Measurements from ENCODE around the gene SNX22.

Gene SNX22

DNA sequence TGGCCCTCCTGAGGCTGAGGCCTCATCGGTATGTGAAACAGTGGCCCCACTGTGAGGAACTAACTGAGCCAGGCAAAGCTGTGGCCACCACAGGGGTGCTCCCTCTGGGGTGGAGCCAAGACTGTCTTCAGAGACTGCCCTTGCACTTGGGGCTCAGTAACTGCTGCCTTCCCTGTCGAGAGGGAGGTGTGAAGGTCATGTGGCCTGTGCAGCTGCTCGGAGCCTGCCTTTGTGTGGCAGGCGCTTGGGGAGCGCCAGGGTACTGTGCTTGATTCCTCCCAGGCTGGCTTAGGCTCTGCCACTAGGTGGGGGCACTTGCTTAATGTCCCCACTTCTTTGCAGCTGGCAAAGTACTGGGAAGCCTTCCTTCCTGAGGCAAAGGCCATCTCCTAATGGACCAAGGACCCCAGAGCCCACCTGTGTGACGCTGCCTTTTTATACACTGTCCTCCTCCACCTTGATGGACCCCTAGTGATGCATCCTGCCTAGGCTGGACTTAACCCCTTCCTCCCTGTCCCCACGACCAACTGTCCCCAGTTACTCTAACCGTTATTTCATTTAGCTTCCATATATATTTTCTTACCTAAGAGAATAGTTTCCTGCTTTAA is 14.2 kb upstream of the SNX22 start:
- TF ChIP-seq ZFP3 (CRISPR knock-in tag; IDR thresholded peaks at IDR 0.05) (no peak), ZC3H10 (CRISPR knock-in tag; IDR thresholded peaks at IDR 0.05) (no peak), TCF4 (CRISPR knock-in tag; IDR thresholded peaks at IDR 0.05; ENCODE audit: borderline replicate concordance) (no peak), OSR1 (CRISPR knock-in tag; IDR thresholded peaks at IDR 0.05) (no peak), ZFP30 (CRISPR knock-in tag; IDR thresholded peaks at IDR 0.05) (no peak), CSDC2 (CRISPR knock-in tag; IDR thresholded peaks at IDR 0.05) (no peak), SNAI2 (CRISPR knock-in tag; IDR thresholded peaks at IDR 0.05) (no peak), ZNF70 (CRISPR knock-in tag; IDR thresholded peaks at IDR 0.05) (no peak), GLIS3 (CRISPR knock-in tag; IDR thresholded peaks at IDR 0.05) (no peak), ZNF565 (CRISPR knock-in tag; conservative IDR thresholded peaks at IDR 0.05; ENCODE audit: low read depth) (no peak), PPARA (CRISPR knock-in tag; IDR thresholded peaks at IDR 0.05; ENCODE audit: borderline replicate concordance) (no peak), ESRRG (CRISPR knock-in tag; IDR thresholded peaks at IDR 0.05) (no peak), ZNF8 (CRISPR knock-in tag; IDR thresholded peaks at IDR 0.05) (no peak), ISL1 (CRISPR knock-in tag; IDR thresholded peaks at IDR 0.05) (no peak), TOX (CRISPR knock-in tag; IDR thresholded peaks at IDR 0.05; ENCODE audit: borderline replicate concordance) (no peak), RARB (CRISPR knock-in tag; IDR thresholded peaks at IDR 0.05) (no peak)
- TF ChIP-seq, protein P1, sequence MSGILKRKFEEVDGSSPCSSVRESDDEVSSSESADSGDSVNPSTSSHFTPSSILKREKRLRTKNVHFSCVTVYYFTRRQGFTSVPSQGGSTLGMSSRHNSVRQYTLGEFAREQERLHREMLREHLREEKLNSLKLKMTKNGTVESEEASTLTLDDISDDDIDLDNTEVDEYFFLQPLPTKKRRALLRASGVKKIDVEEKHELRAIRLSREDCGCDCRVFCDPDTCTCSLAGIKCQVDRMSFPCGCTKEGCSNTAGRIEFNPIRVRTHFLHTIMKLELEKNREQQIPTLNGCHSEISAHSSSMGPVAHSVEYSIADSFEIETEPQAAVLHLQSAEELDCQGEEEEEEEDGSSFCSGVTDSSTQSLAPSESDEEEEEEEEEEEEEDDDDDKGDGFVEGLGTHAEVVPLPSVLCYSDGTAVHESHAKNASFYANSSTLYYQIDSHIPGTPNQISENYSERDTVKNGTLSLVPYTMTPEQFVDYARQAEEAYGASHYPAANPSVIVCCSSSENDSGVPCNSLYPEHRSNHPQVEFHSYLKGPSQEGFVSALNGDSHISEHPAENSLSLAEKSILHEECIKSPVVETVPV (CRISPR knock-in tag; IDR thresholded peaks at IDR 0.05), result no peak
- TF ChIP-seq, protein P2, sequence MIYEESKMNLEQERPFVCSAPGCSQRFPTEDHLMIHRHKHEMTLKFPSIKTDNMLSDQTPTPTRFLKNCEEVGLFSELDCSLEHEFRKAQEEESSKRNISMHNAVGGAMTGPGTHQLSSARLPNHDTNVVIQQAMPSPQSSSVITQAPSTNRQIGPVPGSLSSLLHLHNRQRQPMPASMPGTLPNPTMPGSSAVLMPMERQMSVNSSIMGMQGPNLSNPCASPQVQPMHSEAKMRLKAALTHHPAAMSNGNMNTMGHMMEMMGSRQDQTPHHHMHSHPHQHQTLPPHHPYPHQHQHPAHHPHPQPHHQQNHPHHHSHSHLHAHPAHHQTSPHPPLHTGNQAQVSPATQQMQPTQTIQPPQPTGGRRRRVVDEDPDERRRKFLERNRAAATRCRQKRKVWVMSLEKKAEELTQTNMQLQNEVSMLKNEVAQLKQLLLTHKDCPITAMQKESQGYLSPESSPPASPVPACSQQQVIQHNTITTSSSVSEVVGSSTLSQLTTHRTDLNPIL (CRISPR knock-in tag; IDR thresholded peaks at IDR 0.05; ENCODE audit: low read depth), result no peak
- TF ChIP-seq, protein P3, sequence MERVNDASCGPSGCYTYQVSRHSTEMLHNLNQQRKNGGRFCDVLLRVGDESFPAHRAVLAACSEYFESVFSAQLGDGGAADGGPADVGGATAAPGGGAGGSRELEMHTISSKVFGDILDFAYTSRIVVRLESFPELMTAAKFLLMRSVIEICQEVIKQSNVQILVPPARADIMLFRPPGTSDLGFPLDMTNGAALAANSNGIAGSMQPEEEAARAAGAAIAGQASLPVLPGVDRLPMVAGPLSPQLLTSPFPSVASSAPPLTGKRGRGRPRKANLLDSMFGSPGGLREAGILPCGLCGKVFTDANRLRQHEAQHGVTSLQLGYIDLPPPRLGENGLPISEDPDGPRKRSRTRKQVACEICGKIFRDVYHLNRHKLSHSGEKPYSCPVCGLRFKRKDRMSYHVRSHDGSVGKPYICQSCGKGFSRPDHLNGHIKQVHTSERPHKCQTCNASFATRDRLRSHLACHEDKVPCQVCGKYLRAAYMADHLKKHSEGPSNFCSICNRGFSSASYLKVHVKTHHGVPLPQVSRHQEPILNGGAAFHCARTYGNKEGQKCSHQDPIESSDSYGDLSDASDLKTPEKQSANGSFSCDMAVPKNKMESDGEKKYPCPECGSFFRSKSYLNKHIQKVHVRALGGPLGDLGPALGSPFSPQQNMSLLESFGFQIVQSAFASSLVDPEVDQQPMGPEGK (CRISPR knock-in tag; IDR thresholded peaks at IDR 0.05; ENCODE audit: borderline replicate concordance), result no peak
- TF ChIP-seq, protein P4, sequence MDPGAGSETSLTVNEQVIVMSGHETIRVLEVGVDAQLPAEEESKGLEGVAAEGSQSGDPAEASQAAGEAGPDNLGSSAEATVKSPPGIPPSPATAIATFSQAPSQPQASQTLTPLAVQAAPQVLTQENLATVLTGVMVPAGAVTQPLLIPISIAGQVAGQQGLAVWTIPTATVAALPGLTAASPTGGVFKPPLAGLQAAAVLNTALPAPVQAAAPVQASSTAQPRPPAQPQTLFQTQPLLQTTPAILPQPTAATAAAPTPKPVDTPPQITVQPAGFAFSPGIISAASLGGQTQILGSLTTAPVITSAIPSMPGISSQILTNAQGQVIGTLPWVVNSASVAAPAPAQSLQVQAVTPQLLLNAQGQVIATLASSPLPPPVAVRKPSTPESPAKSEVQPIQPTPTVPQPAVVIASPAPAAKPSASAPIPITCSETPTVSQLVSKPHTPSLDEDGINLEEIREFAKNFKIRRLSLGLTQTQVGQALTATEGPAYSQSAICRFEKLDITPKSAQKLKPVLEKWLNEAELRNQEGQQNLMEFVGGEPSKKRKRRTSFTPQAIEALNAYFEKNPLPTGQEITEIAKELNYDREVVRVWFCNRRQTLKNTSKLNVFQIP (CRISPR knock-in tag; IDR thresholded peaks at IDR 0.05; ENCODE audit: borderline replicate concordance, low read depth), result no peak
- ATAC-seq, result peak; percentile 22; the same call in 1 of the 3 replicates

DNA sequence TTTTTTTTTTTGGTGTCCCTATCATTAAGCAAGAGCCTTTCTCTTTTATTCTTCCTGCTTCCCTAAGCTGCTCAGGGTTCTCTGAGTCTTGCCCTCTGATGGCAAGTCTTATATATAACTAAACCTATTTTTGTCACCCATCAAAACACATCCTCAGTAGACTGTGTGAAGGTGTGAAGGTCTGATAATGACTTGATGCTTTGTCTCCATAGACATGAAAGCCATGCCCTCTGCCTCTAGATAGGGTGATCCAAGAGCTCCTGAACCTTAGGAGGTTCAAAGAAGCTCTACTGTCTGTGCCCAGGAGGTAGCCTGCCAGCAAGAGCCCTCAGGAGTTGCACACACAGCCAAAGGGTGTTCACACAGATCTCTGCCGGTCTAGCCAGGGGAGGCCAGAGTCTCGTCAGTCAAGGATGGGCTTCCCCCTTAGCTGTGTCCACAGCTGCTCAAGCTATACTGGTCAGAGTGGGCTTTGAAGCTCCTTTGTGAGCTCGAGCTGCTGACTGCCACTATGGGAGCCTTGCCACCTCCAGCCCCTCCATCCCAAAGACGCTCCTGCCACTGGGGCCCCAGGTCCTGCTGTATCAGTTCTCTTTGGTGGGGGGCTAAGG is 13.1 kb upstream of the SNX22 start:
- ATAC-seq, result no peak
- no peak for TF ChIP-seq ZNF70 (CRISPR knock-in tag; IDR thresholded peaks at IDR 0.05)

DNA sequence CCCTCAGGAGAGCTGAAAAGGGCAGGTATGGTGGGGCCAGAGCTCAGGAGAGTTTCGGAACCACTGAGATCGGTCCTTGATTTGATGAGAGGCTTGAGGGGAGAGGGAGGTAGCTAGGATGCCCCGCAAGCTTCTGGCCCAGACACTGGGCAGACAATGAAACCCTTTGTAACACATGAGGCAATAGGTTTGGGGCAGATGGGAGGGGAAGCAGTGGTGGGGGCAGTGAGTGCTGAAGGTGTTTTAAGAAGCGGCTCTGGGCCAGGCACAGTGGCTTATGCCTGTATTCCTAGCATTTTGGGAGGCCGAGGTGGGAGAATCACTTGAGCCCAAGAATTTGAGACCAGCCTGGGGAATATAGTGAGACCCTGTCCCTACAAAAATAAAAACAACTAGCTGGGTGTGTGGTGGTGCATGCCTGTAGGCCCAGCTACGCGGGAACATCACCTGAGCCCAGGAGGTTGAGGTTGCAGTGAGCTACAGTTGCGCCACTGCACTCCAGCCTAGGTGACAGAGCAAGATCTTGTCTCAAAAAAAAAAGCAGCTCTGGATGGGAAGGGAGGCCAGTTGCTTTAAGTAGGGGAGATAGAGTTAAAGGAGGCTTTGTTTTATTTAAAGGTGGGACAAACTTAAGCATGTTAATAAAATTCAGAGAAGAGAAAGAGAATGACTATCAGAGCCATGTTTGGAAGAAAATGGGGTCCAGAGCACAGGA is 9.6 kb upstream of the SNX22 start:
- ATAC-seq, result no peak
- no peak for TF ChIP-seq TCF4 (CRISPR knock-in tag; IDR thresholded peaks at IDR 0.05; ENCODE audit: borderline replicate concordance)
- TF ChIP-seq OSR1 (CRISPR knock-in tag; IDR thresholded peaks at IDR 0.05), result no peak
- no peak for TF ChIP-seq BACH2 (CRISPR knock-in tag; IDR thresholded peaks at IDR 0.05; ENCODE audit: borderline replicate concordance)
- no peak for TF ChIP-seq GLIS3 (CRISPR knock-in tag; IDR thresholded peaks at IDR 0.05)
- no peak for TF ChIP-seq ZNF8 (CRISPR knock-in tag; IDR thresholded peaks at IDR 0.05)
- TF ChIP-seq SNAI2 (CRISPR knock-in tag; IDR thresholded peaks at IDR 0.05), result no peak
- TF ChIP-seq ZFP30 (CRISPR knock-in tag; IDR thresholded peaks at IDR 0.05), result no peak

DNA sequence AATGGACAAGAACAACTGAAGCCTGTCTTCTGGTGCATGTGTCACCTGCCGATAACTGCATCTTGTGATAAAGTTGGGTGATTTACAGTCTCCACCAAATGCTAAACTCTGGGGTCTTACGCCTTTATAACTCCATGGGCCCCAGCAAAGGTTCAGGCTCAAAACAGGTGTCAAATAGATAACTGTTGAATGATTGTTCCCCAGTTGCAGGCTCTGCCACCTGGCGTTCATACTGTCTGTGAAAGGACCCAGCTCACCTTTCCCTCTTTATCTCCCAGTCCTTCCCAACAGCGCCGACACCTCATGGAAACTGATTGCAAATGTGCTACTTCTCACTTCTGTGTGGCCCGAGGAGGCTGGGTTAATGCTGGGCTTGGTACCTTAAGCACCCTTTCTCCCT is 8.3 kb upstream of the SNX22 start:
- no peak for ATAC-seq
- TF ChIP-seq ZNF565 (CRISPR knock-in tag; conservative IDR thresholded peaks at IDR 0.05; ENCODE audit: low read depth) (no peak), ZNF70 (CRISPR knock-in tag; IDR thresholded peaks at IDR 0.05) (no peak), GLIS3 (CRISPR knock-in tag; IDR thresholded peaks at IDR 0.05) (no peak), SNAI2 (CRISPR knock-in tag; IDR thresholded peaks at IDR 0.05) (no peak), ZFP30 (CRISPR knock-in tag; IDR thresholded peaks at IDR 0.05) (no peak), ZC3H10 (CRISPR knock-in tag; IDR thresholded peaks at IDR 0.05) (no peak), TCF4 (CRISPR knock-in tag; IDR thresholded peaks at IDR 0.05; ENCODE audit: borderline replicate concordance) (no peak), PPARA (CRISPR knock-in tag; IDR thresholded peaks at IDR 0.05; ENCODE audit: borderline replicate concordance) (no peak), CSDC2 (CRISPR knock-in tag; IDR thresholded peaks at IDR 0.05) (no peak), ISL1 (CRISPR knock-in tag; IDR thresholded peaks at IDR 0.05) (no peak)
- TF ChIP-seq, protein P1 (CRISPR knock-in tag; IDR thresholded peaks at IDR 0.05), result no peak
